ENCODE measurements around the gene CENPM. TPM values are rescaled to one million over a fixed set of nuclear protein-coding genes. Genes with fewer than 3 reads are reported as not detected.

CENPM gene
- total RNA-seq, 4 donors from 2014 or later, result not detected

- intact Hi-C loops (cut with DNase I), result no loop called here
- Histone ChIP-seq H3K27me3 (peaks cover 5 to 74% (median 28%) of the 10 kb centered on the region in 4 donors), H3K4me3 (no peak overlapping the region), H3K36me3 (no peaks in the 10 kb centered on the region), H3K27ac (replicated peaks in 1 of 4) (no peak overlapping the region), H3K4me1 (peaks cover 28 to 40% (median 33%) of the 10 kb centered on the region in 4 donors), H3K9me3 (no peaks in the 10 kb centered on the region)
- no peak for TF ChIP-seq EP300 (IDR thresholded peaks at IDR 0.05)
- no peak for TF ChIP-seq CTCF (IDR thresholded peaks at IDR 0.05)
- no peak for TF ChIP-seq POLR2A (IDR thresholded peaks at IDR 0.05; ENCODE audit: low read depth)
- no peak for TF ChIP-seq POLR2AphosphoS5 (IDR thresholded peaks at IDR 0.05)
- 92% methylated on average over 5 of the region's 5 CpGs for WGBS
- no peak for DNase-seq (ENCODE audit: extremely low spot score)
Measured at GRCh38 chr22:41922328-41922727, 24.6 kb downstream of the CENPM start.

DNA sequence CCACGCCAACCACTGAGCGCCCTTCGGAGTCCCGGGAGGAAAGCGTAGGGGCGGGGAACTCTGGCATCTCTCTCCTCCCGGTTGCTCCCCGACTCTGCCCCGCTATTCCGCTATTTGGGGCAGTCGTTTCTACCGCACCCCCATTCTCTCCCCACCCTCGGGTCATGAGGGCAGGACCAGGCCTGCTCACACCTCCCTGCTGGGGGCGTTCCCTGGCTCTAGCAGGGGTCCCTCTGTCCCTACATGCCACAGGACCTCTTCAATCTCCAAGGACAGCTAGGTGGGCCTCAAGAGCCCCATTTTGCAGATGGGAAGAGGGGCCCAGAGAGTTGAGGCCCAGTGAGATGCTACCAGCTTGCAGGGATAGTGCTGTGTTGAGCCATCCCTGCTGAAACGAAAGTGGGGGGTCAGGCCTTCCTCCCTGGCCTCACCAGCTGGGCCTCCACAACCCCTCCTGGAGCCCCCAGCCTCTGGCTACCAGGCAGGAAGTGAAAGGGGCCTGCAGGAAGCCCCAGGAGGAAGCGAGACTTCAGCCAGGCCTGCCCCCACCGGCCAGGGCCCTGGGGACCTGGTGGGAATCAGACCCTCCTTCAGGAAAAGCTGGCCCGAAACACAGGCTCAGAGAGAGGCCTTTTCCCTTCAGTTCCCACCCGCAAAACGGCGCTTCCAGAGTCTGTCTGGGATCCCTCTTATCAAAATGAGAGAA is 26.5 kb downstream of the CENPM start:
- H3K36me3 ChIP-seq, result no peaks in the 10 kb centered on the region
- TF ChIP-seq POLR2A (IDR thresholded peaks at IDR 0.05; ENCODE audit: low read depth) (no peak), EP300 (IDR thresholded peaks at IDR 0.05) (no peak), POLR2AphosphoS5 (IDR thresholded peaks at IDR 0.05) (no peak), CTCF (IDR thresholded peaks at IDR 0.05) (no peak)
- no peak for DNase-seq (ENCODE audit: extremely low spot score)
- peak overlapping the region; percentile 54 to 60 (median 58) for H3K4me3 ChIP-seq
- H3K4me1 ChIP-seq, result peaks cover 19 to 30% (median 21%) of the 10 kb centered on the region in 4 donors
- no peaks in the 10 kb centered on the region for H3K9me3 ChIP-seq
- H3K27ac ChIP-seq (replicated peaks in 1 of 4), result no peak overlapping the region
- peaks cover 4 to 74% (median 28%) of the 10 kb centered on the region in 4 donors for H3K27me3 ChIP-seq
- WGBS, result 73% methylated on average over 13 of the region's 21 CpGs
- intact Hi-C loops (cut with DNase I), result no loop called here

DNA sequence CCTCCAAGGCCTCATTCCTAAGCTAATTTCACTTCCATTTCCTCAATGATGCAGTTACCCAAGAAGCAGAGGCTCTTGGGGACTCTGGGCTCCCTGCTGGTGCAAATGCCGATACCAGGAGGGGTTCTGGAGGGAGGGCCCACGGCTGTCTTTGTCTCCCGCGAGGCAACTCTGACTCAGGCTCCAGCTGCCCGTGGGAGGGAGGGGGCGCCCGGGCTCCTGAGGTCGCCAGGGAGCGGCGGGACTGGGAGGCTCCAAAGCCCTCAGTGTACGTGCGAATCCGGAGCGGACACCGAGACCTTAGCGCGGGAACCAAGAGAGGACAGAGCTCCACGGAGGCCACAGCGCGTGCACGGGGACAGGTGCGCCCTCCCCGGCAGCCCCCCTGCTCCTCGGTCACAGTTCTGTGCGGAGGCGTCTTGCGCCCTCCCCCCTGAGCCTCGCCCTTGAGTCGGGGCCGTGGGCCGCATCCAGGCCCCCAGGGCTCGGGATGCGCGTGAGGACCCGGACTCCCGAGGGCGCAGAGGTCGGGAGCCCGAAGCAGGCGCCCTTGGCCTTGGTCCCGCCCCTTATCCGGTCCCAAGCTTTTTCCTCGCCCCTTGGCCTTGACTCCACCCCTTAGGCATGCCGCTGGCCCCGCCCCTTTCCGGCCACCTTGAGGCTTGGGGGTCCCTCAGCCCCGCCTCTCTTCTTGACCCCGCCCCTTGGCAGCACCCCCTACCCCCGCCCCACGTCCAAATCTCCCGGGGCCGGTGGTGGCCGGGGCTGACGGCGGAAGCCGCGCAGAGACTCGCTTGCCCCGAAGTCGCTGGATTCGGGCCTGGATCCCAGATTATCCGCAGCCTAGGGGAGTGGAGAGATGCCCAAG is 27.4 kb downstream of the CENPM start:
- peaks cover 12 to 76% (median 31%) of the 10 kb centered on the region in 4 donors for H3K27me3 ChIP-seq
- intact Hi-C loops (cut with DNase I), result no loop called here

More for the DNA sequence above, 27.4 kb downstream of the CENPM start:
- Histone ChIP-seq H3K9me3 (no peaks in the 10 kb centered on the region), H3K4me3 (peak overlapping the region; percentile 54 to 60 (median 58)), H3K4me1 (peaks cover 27 to 38% (median 29%) of the 10 kb centered on the region in 4 donors), H3K27ac (replicated peaks in 1 of 4) (no peak overlapping the region), H3K36me3 (no peaks in the 10 kb centered on the region)
- no peak for DNase-seq (ENCODE audit: extremely low spot score)
- TF ChIP-seq POLR2AphosphoS5 (IDR thresholded peaks at IDR 0.05), result no peak
- TF ChIP-seq POLR2A (IDR thresholded peaks at IDR 0.05; ENCODE audit: low read depth), result no peak
- no peak for TF ChIP-seq EP300 (IDR thresholded peaks at IDR 0.05)
- no peak for TF ChIP-seq CTCF (IDR thresholded peaks at IDR 0.05)
- 6% methylated on average over 20 of the region's 62 CpGs for WGBS
